DND-41 (cell line): Measurements from ENCODE around the gene ITPRID1.

Experiments used
- CTCF ChIP-seq: IDR thresholded peaks from 2 replicates; pipeline ENCODE4 v1.5.1; 2012; ENCODE audit warnings: borderline replicate concordance, low read length, moderate library complexity, mild to moderate bottlenecking; ENCODE audit not compliant: poor library complexity, severe bottlenecking; ENCODE audit errors: extremely low read depth
- EZH2 ChIP-seq: IDR thresholded peaks from 3 replicates; pipeline ENCODE4 v1.6.1; 2012; ENCODE audit warnings: borderline replicate concordance, low read depth, mild to moderate bottlenecking, moderate library complexity, low read length, inconsistent platforms; ENCODE audit not compliant: severe bottlenecking

GRCh38 chr7:31690935-31691334 lies 177.0 kb downstream of the ITPRID1 start:
- TF ChIP-seq CTCF = no peak
- TF ChIP-seq EZH2 = no peak
